ENCODE measurements around the gene RPS6KB2. TPM values are rescaled to one million over a fixed set of nuclear protein-coding genes. Genes with fewer than 3 reads are reported as not detected.
"Not testable (repeated sequence)": the region's sequence is repeated elsewhere in the genome, so short reads cannot be mapped to it uniquely, and the experiment has no call there.

RPS6KB2 gene
- total RNA-seq, 1 donor from 2014 or later: 72.3 TPM

- Histone ChIP-seq H3K9me3 (no peaks in the 10 kb centered on the region), H3K4me1 (peaks cover 9 to 25% of the 10 kb centered on the region in 2 donors), H3K27me3 (no peaks in the 10 kb centered on the region), H3K27ac (no peak overlapping the region), H3K4me3 (no peak overlapping the region), H3K36me3 (no peaks in the 10 kb centered on the region)
- no peak for TF ChIP-seq CTCF (IDR thresholded peaks at IDR 0.05)
- DNase-seq (ENCODE audit: low spot score in 2 of 2): no peak
- intact Hi-C loops (cut with DNase I): no loop called here
These were observed 4.2 kb upstream of the RPS6KB2 start for GRCh38 chr11:67423891-67424613.

GRCh38 chr11:67427364-67427859, 882 bp upstream of the RPS6KB2 start:
- intact Hi-C loops (cut with DNase I): loop anchor here (5.0 kb wide), 1 partner anchor 35 kb away; the partner anchor contains the start of gene RAD9A
- not testable (repeated sequence) for H3K9me3 ChIP-seq; DNase-seq (ENCODE audit: low spot score in 2 of 2); H3K27me3 ChIP-seq
- H3K36me3 ChIP-seq: peaks cover 10 to 21% of the 10 kb centered on the region in 2 donors
- H3K4me3 ChIP-seq: peak overlapping the region; percentile 75 to 94
- peaks cover 6 to 16% of the 10 kb centered on the region in 2 donors for H3K4me1 ChIP-seq
- peak overlapping the region; percentile 61 to 80 for H3K27ac ChIP-seq

GRCh38 chr11:67429038-67429668, 859 bp downstream of the RPS6KB2 start:
- H3K4me1 ChIP-seq: peaks cover 6 to 16% of the 10 kb centered on the region in 2 donors
- H3K4me3 ChIP-seq: peak overlapping the region; percentile 75 to 94
- TF ChIP-seq CTCF (IDR thresholded peaks at IDR 0.05): no peak
- no peaks in the 10 kb centered on the region for H3K9me3 ChIP-seq
- intact Hi-C loops (cut with DNase I): loop anchor here (2.0 to 5.0 kb wide), 2 partner anchors 37 to 78 kb away; partner anchors contain the start of gene RAD9A
- no peaks in the 10 kb centered on the region for H3K27me3 ChIP-seq
- no peak for DNase-seq (ENCODE audit: low spot score in 2 of 2)
- H3K27ac ChIP-seq: peak overlapping the region; percentile 86 to 91
- peaks cover 28 to 38% of the 10 kb centered on the region in 2 donors for H3K36me3 ChIP-seq

- Histone ChIP-seq H3K27me3 (no peaks in the 10 kb centered on the region), H3K36me3 (peaks cover 33 to 44% of the 10 kb centered on the region in 2 donors), H3K27ac (no peak overlapping the region), H3K4me1 (peaks cover 6 to 16% of the 10 kb centered on the region in 2 donors), H3K9me3 (no peaks in the 10 kb centered on the region), H3K4me3 (no peak overlapping the region)
- no peak for TF ChIP-seq CTCF (IDR thresholded peaks at IDR 0.05)
- intact Hi-C loops (cut with DNase I): loop anchor here (2.0 to 5.0 kb wide), 2 partner anchors 37 to 77 kb away; partner anchors contain the start of gene RAD9A
- DNase-seq (ENCODE audit: low spot score in 2 of 2): no peak
These were observed 1.4 kb downstream of the RPS6KB2 start for GRCh38 chr11:67429722-67430121.

GRCh38 chr11:67431346-67432249, 3.3 kb downstream of the RPS6KB2 start:
- Histone ChIP-seq H3K27ac (no peak overlapping the region), H3K9me3 (no peaks in the 10 kb centered on the region), H3K4me1 (peaks cover 6 to 16% of the 10 kb centered on the region in 2 donors), H3K36me3 (peaks cover 45 to 57% of the 10 kb centered on the region in 2 donors), H3K27me3 (no peaks in the 10 kb centered on the region), H3K4me3 (no peak overlapping the region)
- no peak for DNase-seq (ENCODE audit: low spot score in 2 of 2)
- intact Hi-C loops (cut with DNase I): no loop called here
- TF ChIP-seq CTCF (IDR thresholded peaks at IDR 0.05): no peak
